Measurements from ENCODE around the gene MTARC2. TPM values are rescaled to one million over a fixed set of nuclear protein-coding genes. Genes with fewer than 3 reads are reported as not detected.

The MTARC2 gene
- total RNA-seq, 6 experiments from 2014 or later = 41.8 to 140 (median 86.6) TPM

GRCh38 chr1:220726634-220727033 lies 21.5 kb upstream of the MTARC2 start:
- TF ChIP-seq CTCF (IDR thresholded peaks at IDR 0.05) = peak in 1 of 4 donors; percentile 12
- no peak for TF ChIP-seq POLR2A (IDR thresholded peaks at IDR 0.05)
- WGBS (ENCODE audit: insufficient coverage, low coverage, low lambda C conversion rate, missing lambda C conversion rate) = 88% methylated on average over 2 of the region's 3 CpGs
- no peak for DNase-seq
- Histone ChIP-seq H3K27ac (no peak overlapping the region), H3K4me3 (no peak overlapping the region), H3K4me1 (peaks cover 0 to 12% (median 2%) of the 10 kb centered on the region in 4 donors), H3K9me3 (no peaks in the 10 kb centered on the region), H3K27me3 (no peaks in the 10 kb centered on the region), H3K36me3 (no peaks in the 10 kb centered on the region)
- intact Hi-C loops (cut with DNase I) = no loop called here
- no peak for ATAC-seq

GRCh38 chr1:220727519-220727918 lies 20.6 kb upstream of the MTARC2 start:
- no peaks in the 10 kb centered on the region for H3K27me3 ChIP-seq
- no peak overlapping the region for H3K27ac ChIP-seq
- DNase-seq (no peak), ATAC-seq (peak in 3 of 4 donors; percentile 37 to 63 (median 48))
- no peaks in the 10 kb centered on the region for H3K36me3 ChIP-seq
- WGBS (ENCODE audit: insufficient coverage, low coverage, low lambda C conversion rate, missing lambda C conversion rate) = 31% methylated on average over 1 of the region's 1 CpG
- H3K4me1 ChIP-seq = peaks cover 0 to 7% (median 0%) of the 10 kb centered on the region in 4 donors
- no peaks in the 10 kb centered on the region for H3K9me3 ChIP-seq
- intact Hi-C loops (cut with DNase I) = no loop called here
- no peak overlapping the region for H3K4me3 ChIP-seq
- TF ChIP-seq CTCF (IDR thresholded peaks at IDR 0.05) = no peak
- TF ChIP-seq POLR2A (IDR thresholded peaks at IDR 0.05) = no peak

- TF ChIP-seq CTCF (IDR thresholded peaks at IDR 0.05) (no peak), POLR2A (IDR thresholded peaks at IDR 0.05) (no peak)
- ATAC-seq (no peak), DNase-seq (no peak)
- WGBS (ENCODE audit: insufficient coverage, low coverage, low lambda C conversion rate, missing lambda C conversion rate) = 74% methylated on average over 2 of the region's 2 CpGs
- Histone ChIP-seq H3K27ac (no peak overlapping the region), H3K4me3 (no peak overlapping the region), H3K4me1 (peaks cover 0 to 24% (median 5%) of the 10 kb centered on the region in 4 donors), H3K36me3 (no peaks in the 10 kb centered on the region), H3K9me3 (no peaks in the 10 kb centered on the region), H3K27me3 (no peaks in the 10 kb centered on the region)
- intact Hi-C loops (cut with DNase I) = loop anchor here (5.0 to 10.0 kb wide), 2 partner anchors 38 to 46 kb away; partner anchors contain the start of gene C1orf115 (in 1 of the 2)
Measured at GRCh38 chr1:220730486-220730885, 17.6 kb upstream of the MTARC2 start.

- no peaks in the 10 kb centered on the region for H3K36me3 ChIP-seq
- intact Hi-C loops (cut with DNase I) = loop anchor here (5.0 to 10.0 kb wide), 2 partner anchors 40 to 47 kb away; partner anchors contain the start of gene C1orf115 (in 1 of the 2)
- peak overlapping the region in 1 of 3 donors; percentile 26 for H3K4me3 ChIP-seq
- ATAC-seq (peak; percentile 3 to 48 (median 38)), DNase-seq (no peak)
- H3K9me3 ChIP-seq = no peaks in the 10 kb centered on the region
- TF ChIP-seq CTCF (IDR thresholded peaks at IDR 0.05) (no peak), POLR2A (IDR thresholded peaks at IDR 0.05) (no peak)
- no peaks in the 10 kb centered on the region for H3K27me3 ChIP-seq
- 23% methylated on average over 2 of the region's 3 CpGs for WGBS (ENCODE audit: insufficient coverage, low coverage, low lambda C conversion rate, missing lambda C conversion rate)
- peaks cover 0 to 24% (median 5%) of the 10 kb centered on the region in 4 donors for H3K4me1 ChIP-seq
- peak overlapping the region in 2 of 3 donors; percentile 64 to 71 for H3K27ac ChIP-seq
Measured at GRCh38 chr1:220732137-220732536, 16.0 kb upstream of the MTARC2 start.

All from right lobe of liver (tissue), 6 donors.